ENCODE measurements around the gene SEC23A.
A peak's percentile ranks its signal among the peaks of the same experiment; 100 is the strongest.
"Not testable (repeated sequence)": the region's sequence is repeated elsewhere in the genome, so short reads cannot be mapped to it uniquely, and the experiment has no call there.

The SEC23A gene

DNA sequence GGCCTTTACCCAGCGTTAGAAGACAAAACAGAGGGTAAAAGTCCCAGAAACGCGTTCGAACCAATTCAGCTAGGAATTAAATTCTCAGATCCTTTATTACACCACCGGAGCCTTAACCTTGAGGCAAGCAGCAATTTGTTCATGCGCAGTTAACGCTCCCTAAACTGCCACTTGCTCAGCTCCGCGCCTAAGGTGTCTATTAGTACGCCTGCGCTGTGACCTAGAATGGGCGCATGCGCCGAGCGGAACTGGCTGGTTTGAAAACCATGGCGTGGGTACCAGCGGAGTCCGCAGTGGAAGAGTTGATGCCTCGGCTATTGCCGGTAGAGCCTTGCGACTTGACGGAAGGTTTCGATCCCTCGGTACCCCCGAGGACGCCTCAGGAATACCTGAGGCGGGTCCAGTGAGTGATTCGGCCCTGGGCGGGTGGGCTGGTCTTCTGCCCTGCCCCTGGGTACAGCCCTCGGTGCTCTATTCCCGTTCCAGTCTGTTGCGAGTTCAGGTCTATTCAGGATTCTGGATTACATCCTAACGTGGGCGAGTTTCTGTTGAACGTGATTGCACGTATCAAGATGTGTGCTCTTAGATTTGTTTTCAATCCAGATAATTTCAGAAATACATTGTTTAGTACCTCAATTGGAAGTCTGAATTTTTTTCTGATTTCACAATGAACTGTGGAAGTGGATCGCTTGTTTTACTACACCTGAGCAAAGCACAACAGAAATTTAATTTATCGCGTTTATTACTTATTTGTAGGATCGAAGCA is 11.2 kb upstream of the SEC23A start, which contains the start of gene GEMIN2:
Gene GEMIN2, plus strand, starts transcription at position 251 of the 766 bp plus-strand sequence. Its CDS starts 16 bp downstream, at position 267.
- peak within 1 kb of the TSS; percentile 87 for H3K4me3 ChIP-seq (ENCODE audit: control insufficient read depth, low read depth, low read length)
- DNase-seq (ENCODE audit: low read depth) = peak; percentile 93
- TF ChIP-seq, protein P1, sequence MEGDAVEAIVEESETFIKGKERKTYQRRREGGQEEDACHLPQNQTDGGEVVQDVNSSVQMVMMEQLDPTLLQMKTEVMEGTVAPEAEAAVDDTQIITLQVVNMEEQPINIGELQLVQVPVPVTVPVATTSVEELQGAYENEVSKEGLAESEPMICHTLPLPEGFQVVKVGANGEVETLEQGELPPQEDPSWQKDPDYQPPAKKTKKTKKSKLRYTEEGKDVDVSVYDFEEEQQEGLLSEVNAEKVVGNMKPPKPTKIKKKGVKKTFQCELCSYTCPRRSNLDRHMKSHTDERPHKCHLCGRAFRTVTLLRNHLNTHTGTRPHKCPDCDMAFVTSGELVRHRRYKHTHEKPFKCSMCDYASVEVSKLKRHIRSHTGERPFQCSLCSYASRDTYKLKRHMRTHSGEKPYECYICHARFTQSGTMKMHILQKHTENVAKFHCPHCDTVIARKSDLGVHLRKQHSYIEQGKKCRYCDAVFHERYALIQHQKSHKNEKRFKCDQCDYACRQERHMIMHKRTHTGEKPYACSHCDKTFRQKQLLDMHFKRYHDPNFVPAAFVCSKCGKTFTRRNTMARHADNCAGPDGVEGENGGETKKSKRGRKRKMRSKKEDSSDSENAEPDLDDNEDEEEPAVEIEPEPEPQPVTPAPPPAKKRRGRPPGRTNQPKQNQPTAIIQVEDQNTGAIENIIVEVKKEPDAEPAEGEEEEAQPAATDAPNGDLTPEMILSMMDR (conservative IDR thresholded peaks at IDR 0.05; ENCODE audit: control insufficient read depth, insufficient read depth, low read depth, low read length) = no peak

DNA sequence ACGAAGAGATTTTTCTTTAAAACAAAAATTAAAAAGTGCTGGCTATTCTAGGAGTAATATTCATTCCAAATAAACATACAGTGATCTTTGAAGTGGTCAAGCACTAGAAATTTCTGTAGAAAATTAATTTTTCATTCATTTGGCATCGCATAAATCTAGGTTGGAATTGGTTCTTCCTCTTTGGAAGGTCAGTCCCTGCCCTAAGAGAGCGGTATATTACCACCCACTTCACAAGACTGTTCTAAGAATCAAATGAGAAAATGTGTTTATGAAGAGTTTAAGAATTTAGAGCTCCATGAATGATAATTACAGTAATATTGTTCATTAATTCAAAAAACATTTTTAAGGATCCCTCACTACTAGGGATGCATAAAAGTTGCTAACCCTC is 10.6 kb upstream of the SEC23A start:
- TF ChIP-seq, protein P1 (conservative IDR thresholded peaks at IDR 0.05; ENCODE audit: control insufficient read depth, insufficient read depth, low read depth, low read length) = no peak
- H3K4me3 ChIP-seq (ENCODE audit: control insufficient read depth, low read depth, low read length) = peak overlapping the region; percentile 87

DNA sequence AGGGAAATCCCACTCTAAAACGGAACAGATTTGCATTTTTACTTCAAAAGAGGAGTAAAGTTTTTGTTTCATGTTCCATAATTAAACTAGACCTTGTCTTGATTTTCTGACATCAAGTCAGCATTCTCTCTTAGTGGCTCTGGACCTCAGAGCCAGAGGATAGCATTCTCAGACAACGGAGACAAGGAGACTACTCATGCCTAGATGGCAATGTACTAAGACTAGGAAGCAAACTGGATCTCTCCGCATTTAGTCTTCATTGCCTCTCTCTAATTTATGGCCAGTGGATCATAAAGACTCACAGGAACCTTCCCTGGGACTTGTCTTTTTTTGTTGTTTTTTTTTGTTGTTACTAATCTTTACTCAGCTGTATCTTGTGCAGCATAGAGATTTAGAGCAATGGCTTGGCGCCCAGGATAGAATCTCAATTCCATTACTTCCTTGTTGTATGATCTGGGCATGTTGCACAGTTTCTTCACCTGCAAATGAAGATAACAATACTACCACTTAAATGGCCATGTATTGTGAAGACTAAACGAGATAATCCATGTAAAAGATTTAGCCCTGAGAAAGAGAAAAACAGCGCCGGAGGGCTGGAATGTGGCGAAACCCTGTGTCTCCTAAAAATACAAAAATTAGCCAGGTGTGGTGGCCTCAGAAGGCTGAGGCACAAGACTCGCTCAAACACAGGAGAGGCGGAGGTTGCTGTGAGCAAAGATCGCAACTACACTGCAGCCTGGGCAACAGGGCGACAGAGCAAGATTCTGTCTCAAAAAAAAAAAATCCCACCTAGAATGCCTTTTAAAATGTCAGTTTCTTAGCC is 7.1 kb upstream of the SEC23A start:
- H3K4me3 ChIP-seq (ENCODE audit: control insufficient read depth, low read depth, low read length) = no peak overlapping the region
- TF ChIP-seq, protein P1 (conservative IDR thresholded peaks at IDR 0.05; ENCODE audit: control insufficient read depth, insufficient read depth, low read depth, low read length) = no peak
- DNase-seq (ENCODE audit: low read depth) = no peak

More for the DNA sequence above, 10.6 kb upstream of the SEC23A start:
- DNase-seq (ENCODE audit: low read depth) = no peak

GRCh38 chr14:39108791-39109190 is 5.8 kb upstream of the SEC23A start:
- no peak overlapping the region for H3K4me3 ChIP-seq (ENCODE audit: control insufficient read depth, low read depth, low read length)
- DNase-seq (ENCODE audit: low read depth) = no peak
- TF ChIP-seq, protein P1 (conservative IDR thresholded peaks at IDR 0.05; ENCODE audit: control insufficient read depth, insufficient read depth, low read depth, low read length) = no peak

DNA sequence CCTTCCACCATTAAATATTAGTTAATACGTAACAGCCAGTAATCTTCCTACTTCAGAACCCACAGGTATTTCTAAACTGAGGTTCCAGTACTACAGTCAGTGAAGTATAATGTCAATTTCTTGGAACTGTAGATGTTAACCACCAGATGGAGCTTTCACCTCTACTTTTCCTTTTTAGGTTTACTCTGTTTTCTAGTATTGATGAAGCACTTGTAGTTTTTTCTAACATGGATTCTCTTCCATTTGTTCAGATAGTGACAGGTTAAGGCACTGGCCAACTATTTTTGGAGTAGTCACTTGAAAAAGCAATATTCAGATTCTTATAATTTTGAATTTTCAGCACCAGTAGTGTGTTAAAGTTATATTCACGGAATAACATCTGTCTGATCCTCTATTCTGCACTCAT is 4.6 kb upstream of the SEC23A start:
- DNase-seq (ENCODE audit: low read depth) = peak; percentile 63
- TF ChIP-seq, protein P1 (conservative IDR thresholded peaks at IDR 0.05; ENCODE audit: control insufficient read depth, insufficient read depth, low read depth, low read length) = peak; percentile 68

GRCh38 chr14:39104078-39104801 is 1.2 kb upstream of the SEC23A start:
- not testable (repeated sequence) for DNase-seq (ENCODE audit: low read depth)
- peak overlapping the region; percentile 90 for H3K4me3 ChIP-seq (ENCODE audit: control insufficient read depth, low read depth, low read length)

More for the DNA sequence above, 4.6 kb upstream of the SEC23A start:
- H3K4me3 ChIP-seq (ENCODE audit: control insufficient read depth, low read depth, low read length) = no peak overlapping the region
